Activated CD4-positive, alpha-beta T cell treated with anti-CD3 and anti-CD28 coated beads, Interleukin-2, amount 10 ng/mL, durations not matched to agents 7 days and 5 days (primary cell): Measurements from ENCODE around the gene ITGAV. TPM values are rescaled to one million over a fixed set of nuclear protein-coding genes. Genes with fewer than 3 reads are reported as not detected.

ENCODE experiments used
- CTCF ChIA-PET: fragments of 350-600 bp; sonication (Branson Sonifier 250); formaldehyde crosslinking; loops from one replicate; lab custom pipeline; 2021; ENCODE audit warnings: antibody characterized with exemption; lab: Charles Lee
- POLR2A ChIA-PET: fragments of 350-600 bp; sonication (Branson Sonifier 250); formaldehyde crosslinking; loops from one replicate; lab custom pipeline; 2021; ENCODE audit warnings: antibody characterized with exemption; lab: Charles Lee
- DNase-seq: peaks from one replicate; pipeline ENCODE4 v3.0.0-alpha.2; 2020
- H3K27ac Mint-ChIP-seq: one replicate; pipeline ENCODE4 v1.8.0; 2021; ENCODE audit warnings: mild to moderate bottlenecking, moderate library complexity, mixed read lengths
- H3K27me3 Mint-ChIP-seq: one replicate; pipeline ENCODE4 v1.8.0; 2021; ENCODE audit warnings: mixed read lengths
- H3K36me3 Mint-ChIP-seq: one replicate; pipeline ENCODE4 v1.8.0; 2021; ENCODE audit warnings: low read depth, mixed read lengths
- H3K4me1 Mint-ChIP-seq: one replicate; pipeline ENCODE4 v1.8.0; 2021; ENCODE audit warnings: mixed read lengths
- H3K4me3 Mint-ChIP-seq: one replicate; pipeline ENCODE4 v1.8.0; 2021; ENCODE audit warnings: mild to moderate bottlenecking, moderate library complexity, mixed read lengths
- H3K9me3 Mint-ChIP-seq: one replicate; pipeline ENCODE4 v1.8.0; 2021; ENCODE audit warnings: mixed read lengths
- total RNA-seq, 2 experiments: library from RNA; stranded (reverse); gene quantifications; one replicate each; pipeline ENCODE4 v1.2.3, GENCODE V29; 2021

ITGAV gene
- total RNA-seq, 2 experiments from 2014 or later, result 6.5 to 7.0 TPM

DNA sequence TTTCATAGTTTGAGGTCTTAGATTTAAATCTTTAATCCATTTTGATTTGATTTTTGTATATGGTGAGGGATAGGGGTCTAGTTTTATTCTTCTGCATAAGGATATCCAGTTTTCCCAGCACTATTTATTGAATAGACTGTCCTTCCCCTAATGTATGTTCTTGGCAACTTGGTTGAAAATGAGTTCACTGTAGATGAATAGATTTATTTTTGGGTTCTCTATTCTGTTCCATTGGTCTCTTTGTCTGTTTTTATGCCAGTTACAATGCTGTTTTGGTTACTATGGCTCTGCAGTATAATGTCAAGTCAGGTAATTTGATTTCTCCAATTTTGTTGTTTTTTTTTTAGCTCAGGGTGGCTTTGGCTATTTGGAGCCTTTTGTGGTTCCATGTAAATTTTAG, 109.9 kb downstream of the ITGAV start:
- Mint-ChIP-seq H3K4me3 (no peak overlapping the region), H3K9me3 (no peaks in the 10 kb centered on the region), H3K27ac (no peak overlapping the region), H3K4me1 (peaks cover 5% of the 10 kb centered on the region), H3K36me3 (no peaks in the 10 kb centered on the region), H3K27me3 (peaks cover 48% of the 10 kb centered on the region)
- POLR2A ChIA-PET, result no interaction called here
- no peak for DNase-seq
- CTCF ChIA-PET, result no interaction called here

DNA sequence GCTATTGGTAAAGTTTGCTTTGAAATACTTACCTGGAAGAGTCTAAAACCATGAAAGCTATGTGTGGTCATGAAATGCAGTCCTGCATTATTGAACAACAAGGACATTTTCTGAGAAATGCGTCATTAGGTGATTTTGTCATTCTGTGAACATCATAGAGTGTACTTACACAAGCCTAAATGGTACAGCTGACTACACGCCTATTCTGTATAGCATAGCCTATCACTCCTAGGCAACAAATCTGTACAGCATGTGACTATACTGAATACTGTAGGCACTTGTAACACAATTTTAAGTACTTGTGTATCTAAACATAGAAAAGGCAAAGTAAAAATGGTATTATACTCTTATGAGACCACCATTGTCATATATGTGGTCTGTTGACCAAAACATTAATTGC, 112.2 kb downstream of the ITGAV start:
- Mint-ChIP-seq H3K4me3 (no peak overlapping the region), H3K36me3 (no peaks in the 10 kb centered on the region), H3K27ac (no peak overlapping the region), H3K9me3 (no peaks in the 10 kb centered on the region), H3K27me3 (peaks cover 30% of the 10 kb centered on the region), H3K4me1 (no peaks in the 10 kb centered on the region)
- ChIA-PET POLR2A (no interaction called here), CTCF (no interaction called here)
- DNase-seq, result no peak

DNA sequence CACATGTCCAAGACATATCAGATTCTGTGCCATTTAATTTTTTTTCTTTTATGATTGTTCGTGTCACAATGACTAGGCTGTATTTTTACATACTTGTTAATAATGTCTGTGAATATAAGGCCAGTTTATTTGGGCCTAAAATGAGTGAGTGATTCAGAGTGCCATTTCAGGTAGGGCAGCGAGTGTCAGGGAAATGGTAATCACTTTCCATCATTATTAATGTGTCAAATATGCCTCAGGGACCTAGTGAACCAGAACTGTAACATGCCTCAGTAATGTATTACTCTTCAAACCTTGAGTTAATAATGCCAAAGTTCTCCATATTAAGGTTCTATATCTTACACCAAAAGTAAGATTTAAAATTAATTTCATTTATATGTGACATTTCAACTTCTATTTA, 112.6 kb downstream of the ITGAV start:
- H3K9me3 Mint-ChIP-seq, result no peaks in the 10 kb centered on the region
- H3K27ac Mint-ChIP-seq, result no peak overlapping the region
- no peaks in the 10 kb centered on the region for H3K4me1 Mint-ChIP-seq
- peaks cover 27% of the 10 kb centered on the region for H3K27me3 Mint-ChIP-seq
- DNase-seq, result no peak
- CTCF ChIA-PET, result no interaction called here
- H3K4me3 Mint-ChIP-seq, result no peak overlapping the region
- no peaks in the 10 kb centered on the region for H3K36me3 Mint-ChIP-seq
- POLR2A ChIA-PET, result no interaction called here

DNA sequence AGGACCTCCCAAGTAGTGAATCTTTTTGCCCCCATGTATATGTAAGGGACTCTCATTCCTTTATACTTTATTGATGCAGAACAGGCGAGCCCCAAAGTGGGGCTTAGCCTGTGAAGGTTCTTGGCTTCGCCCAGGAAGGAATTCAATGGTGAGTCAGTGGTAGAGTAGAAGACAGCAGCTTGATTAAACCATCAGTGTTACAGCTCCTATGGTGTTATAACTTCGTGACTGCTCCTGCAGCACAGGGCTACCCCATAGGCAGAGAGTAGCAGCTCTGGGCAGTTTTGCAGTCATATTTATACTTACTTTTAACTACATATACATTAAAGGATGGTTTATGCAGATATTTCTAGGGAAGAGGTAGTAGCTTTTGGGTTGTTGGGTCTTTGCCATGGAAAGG, 115.0 kb downstream of the ITGAV start:
- DNase-seq, result no peak
- Mint-ChIP-seq H3K27ac (no peak overlapping the region), H3K4me3 (no peak overlapping the region), H3K27me3 (peaks cover 14% of the 10 kb centered on the region), H3K36me3 (no peaks in the 10 kb centered on the region), H3K9me3 (no peaks in the 10 kb centered on the region), H3K4me1 (no peaks in the 10 kb centered on the region)
- POLR2A ChIA-PET, result no interaction called here
- CTCF ChIA-PET, result no interaction called here

DNA sequence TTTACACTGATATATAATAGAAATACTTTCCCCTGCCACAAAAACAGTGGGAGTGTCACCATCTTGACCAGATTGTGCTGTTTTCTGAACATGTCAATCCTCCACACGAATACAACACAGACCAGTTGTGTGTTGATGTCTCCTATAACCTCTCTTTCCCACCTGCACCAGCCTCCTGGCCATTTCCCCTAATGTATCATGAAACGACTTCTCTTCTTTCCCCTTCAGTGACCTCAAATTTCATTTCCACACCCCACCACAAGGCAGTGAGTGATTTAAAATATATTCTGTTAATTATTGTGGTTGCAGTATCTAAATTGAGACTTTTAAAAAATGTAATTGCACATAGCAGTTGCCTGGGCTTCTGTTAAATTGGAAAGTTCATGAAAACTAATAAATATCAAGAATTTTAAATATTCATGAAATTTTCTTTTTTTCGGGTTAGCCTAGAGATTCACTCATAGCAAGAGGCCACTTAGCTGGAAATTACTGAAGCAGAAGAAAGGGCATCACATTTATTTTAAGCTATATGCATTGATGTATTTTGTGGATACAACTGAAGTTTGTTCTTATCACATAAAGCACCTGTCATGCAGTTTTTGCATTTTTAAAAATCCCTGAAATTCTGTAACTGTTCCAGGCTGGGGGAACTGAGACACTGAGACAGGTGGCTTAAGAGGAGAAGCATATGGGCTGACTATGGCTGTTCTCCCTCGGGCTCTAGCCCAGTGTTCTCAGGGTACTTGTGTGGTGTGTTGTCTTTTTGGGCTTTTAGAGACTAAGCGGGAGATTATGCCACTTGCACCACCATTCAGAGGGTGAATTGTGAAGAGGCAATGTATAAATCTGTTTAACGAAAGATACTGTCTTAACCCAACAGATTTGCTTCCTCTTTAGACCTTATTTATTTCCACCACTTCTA, 119.9 kb downstream of the ITGAV start:
- Mint-ChIP-seq H3K4me3 (no peak overlapping the region), H3K36me3 (no peaks in the 10 kb centered on the region), H3K27ac (no peak overlapping the region), H3K4me1 (no peaks in the 10 kb centered on the region), H3K9me3 (no peaks in the 10 kb centered on the region), H3K27me3 (peaks cover 4% of the 10 kb centered on the region)
- DNase-seq, result no peak
- ChIA-PET POLR2A (no interaction called here), CTCF (no interaction called here)

DNA sequence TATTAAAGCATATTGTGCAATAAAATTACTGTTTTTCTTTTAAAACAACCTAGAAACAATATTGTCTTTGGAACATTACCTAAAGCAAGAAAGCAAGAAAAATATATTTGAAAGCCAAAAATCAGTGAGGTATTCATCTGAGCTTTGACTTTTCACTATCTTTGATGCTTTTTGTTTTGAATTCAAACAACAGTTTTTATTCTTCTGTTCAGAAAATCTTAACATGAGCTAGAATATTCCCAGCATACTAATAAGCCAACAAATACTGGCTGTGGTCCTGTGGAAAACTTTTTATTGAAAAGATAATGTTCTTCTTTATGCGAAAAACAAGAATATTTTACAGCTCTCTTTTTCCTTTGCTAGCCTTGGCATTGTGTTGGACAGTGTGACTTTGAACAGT, 123.8 kb downstream of the ITGAV start:
- no peaks in the 10 kb centered on the region for H3K9me3 Mint-ChIP-seq
- H3K36me3 Mint-ChIP-seq, result no peaks in the 10 kb centered on the region
- H3K4me3 Mint-ChIP-seq, result no peak overlapping the region
- POLR2A ChIA-PET, result no interaction called here
- CTCF ChIA-PET, result no interaction called here
- H3K27me3 Mint-ChIP-seq, result no peaks in the 10 kb centered on the region
- DNase-seq, result no peak
- H3K27ac Mint-ChIP-seq, result no peak overlapping the region
- H3K4me1 Mint-ChIP-seq, result no peaks in the 10 kb centered on the region

DNA sequence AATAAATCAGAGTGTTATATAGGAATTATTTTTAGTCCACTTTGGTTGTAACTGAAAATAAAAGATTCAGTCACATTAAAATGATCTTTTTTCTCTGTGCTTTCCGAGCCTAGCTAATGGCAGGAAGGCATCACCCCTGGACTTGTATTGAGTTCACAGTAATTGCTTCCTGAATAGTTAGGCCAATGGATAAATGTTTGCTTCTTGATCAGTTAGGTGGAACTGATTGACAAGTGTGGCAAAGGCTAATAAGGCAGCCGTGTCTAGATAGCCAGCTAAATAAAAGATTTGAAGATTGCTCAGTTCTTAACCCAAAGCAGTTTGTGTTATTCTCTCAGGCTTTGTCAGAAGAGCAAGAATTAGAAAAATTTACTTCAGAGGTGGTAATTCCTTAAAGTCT, 124.8 kb downstream of the ITGAV start:
- Mint-ChIP-seq H3K27ac (no peak overlapping the region), H3K4me1 (no peaks in the 10 kb centered on the region), H3K36me3 (no peaks in the 10 kb centered on the region), H3K9me3 (no peaks in the 10 kb centered on the region), H3K4me3 (no peak overlapping the region), H3K27me3 (no peaks in the 10 kb centered on the region)
- POLR2A ChIA-PET, result no interaction called here
- no peak for DNase-seq
- CTCF ChIA-PET, result no interaction called here

DNA sequence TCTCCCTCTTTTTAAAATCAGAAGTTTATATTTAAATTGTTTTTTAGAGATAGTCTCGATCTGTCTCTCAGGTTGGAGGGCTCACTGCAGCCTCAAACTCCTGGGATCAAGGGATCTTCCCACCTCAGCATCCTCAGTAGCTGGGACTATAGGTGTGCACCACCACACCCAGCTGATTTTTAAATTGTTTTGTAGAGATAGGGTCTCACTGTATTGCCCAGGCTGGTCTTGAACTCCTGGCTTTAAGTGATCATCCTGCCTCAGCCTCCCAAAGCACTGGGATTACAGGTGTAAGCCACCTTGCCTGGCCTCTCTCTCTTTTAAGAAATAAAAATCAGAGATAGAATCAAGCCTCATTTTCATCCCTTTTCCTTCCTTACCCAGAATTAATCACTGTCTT, 126.1 kb downstream of the ITGAV start:
- Mint-ChIP-seq H3K27ac (no peak overlapping the region), H3K9me3 (no peaks in the 10 kb centered on the region), H3K27me3 (no peaks in the 10 kb centered on the region), H3K4me1 (no peaks in the 10 kb centered on the region), H3K36me3 (no peaks in the 10 kb centered on the region), H3K4me3 (no peak overlapping the region)
- POLR2A ChIA-PET, result no interaction called here
- no peak for DNase-seq
- CTCF ChIA-PET, result no interaction called here

DNA sequence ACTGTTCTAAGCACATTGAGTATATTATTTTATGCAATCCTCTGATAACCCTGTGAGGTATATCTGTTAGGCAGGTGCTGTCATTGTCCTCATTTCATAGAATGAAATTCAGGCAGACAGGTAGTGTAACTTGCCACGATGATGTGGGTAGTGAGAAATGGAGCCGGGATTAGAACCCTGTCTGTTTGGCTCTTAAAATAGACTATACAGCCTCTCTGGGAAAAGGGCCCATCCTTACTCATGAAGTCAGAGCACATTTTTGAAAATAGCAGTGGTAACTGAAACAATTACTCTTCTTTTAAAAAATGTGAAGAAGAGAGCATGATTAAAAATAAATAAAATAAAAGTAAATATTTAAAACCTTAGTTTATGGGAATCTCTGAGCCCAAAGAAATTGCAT, 127.0 kb downstream of the ITGAV start:
- H3K9me3 Mint-ChIP-seq, result no peaks in the 10 kb centered on the region
- POLR2A ChIA-PET, result no interaction called here
- no peak overlapping the region for H3K4me3 Mint-ChIP-seq
- CTCF ChIA-PET, result no interaction called here
- no peaks in the 10 kb centered on the region for H3K36me3 Mint-ChIP-seq
- no peak overlapping the region for H3K27ac Mint-ChIP-seq
- no peaks in the 10 kb centered on the region for H3K27me3 Mint-ChIP-seq
- DNase-seq, result no peak
- no peaks in the 10 kb centered on the region for H3K4me1 Mint-ChIP-seq

DNA sequence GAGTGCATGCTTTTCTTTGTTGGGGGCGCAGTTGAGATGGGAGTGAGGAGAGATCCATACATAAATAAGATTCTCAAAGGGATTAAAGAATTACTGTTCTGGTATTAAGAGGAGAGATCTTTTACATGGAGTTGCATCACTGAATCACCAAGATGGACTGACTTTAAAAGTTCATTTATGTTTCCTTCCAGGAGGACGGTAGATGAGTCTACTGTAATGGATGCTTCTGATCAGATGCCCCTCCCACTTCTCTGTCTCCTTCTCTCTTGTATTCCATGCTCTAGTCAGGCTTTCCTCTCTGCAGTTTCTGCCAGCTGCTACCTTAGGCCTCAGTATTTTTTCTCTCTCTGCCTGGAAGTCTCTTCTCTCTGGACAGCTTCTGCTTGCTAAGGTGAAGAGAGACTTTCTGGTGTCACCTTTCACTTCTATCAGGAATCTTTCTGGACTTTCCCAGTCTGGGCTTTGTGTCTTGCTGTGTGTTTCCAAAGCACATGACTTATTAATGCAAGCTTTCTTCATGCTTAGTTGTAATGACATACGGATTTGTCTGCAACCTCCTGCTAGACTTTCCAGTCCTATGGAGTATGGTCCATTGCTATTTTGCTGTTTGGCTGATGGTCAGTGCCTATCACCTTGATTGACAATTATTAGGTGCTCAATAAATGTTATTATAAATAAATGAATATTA, 127.6 kb downstream of the ITGAV start:
- Mint-ChIP-seq H3K4me1 (no peaks in the 10 kb centered on the region), H3K27me3 (no peaks in the 10 kb centered on the region), H3K4me3 (no peak overlapping the region), H3K36me3 (no peaks in the 10 kb centered on the region), H3K27ac (no peak overlapping the region), H3K9me3 (no peaks in the 10 kb centered on the region)
- ChIA-PET CTCF (no interaction called here), POLR2A (no interaction called here)
- DNase-seq, result no peak

DNA sequence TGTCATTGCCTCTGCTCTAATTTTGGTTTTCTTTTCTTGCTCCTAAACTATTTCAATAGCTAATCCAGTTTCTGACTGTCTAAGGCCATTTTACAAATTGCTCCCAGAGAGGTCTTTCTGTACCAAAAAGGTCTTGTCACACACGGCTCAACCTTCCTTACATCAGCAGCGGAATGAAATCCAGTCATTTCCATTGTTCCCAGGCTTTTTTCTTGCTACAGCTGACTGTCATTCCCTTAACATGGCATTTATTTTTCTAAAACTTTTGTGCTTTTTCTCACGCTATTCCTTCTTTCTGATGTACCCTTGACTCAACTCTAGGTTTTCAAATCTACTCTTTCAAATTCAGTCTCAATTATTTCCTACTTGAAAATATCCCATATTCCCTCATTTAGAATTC, 128.3 kb downstream of the ITGAV start:
- Mint-ChIP-seq H3K27me3 (no peaks in the 10 kb centered on the region), H3K9me3 (no peaks in the 10 kb centered on the region), H3K4me1 (no peaks in the 10 kb centered on the region), H3K27ac (no peak overlapping the region), H3K36me3 (no peaks in the 10 kb centered on the region), H3K4me3 (no peak overlapping the region)
- POLR2A ChIA-PET, result no interaction called here
- CTCF ChIA-PET, result no interaction called here
- DNase-seq, result no peak

DNA sequence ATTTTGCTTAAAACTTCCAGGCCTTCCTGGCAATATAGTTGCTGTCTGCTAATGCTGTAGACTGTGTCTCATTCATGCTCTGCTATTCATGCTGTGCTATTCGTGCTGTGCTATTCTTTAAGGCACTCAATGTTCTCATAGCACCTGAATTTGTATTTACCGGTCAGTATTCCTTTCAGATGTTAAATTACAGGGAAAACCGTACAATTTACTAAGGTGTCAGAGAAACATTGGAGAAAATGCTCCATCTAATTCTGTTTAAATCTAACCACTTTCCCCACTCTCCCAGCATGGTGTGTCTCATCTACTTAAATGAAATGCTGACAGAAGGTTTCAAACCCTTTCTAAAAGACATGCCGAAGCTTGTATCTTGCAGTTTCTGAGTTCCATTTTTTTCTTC, 129.0 kb downstream of the ITGAV start:
- Mint-ChIP-seq H3K9me3 (no peaks in the 10 kb centered on the region), H3K4me1 (no peaks in the 10 kb centered on the region), H3K4me3 (no peak overlapping the region), H3K36me3 (no peaks in the 10 kb centered on the region), H3K27me3 (no peaks in the 10 kb centered on the region), H3K27ac (no peak overlapping the region)
- no peak for DNase-seq
- CTCF ChIA-PET, result no interaction called here
- POLR2A ChIA-PET, result no interaction called here

DNA sequence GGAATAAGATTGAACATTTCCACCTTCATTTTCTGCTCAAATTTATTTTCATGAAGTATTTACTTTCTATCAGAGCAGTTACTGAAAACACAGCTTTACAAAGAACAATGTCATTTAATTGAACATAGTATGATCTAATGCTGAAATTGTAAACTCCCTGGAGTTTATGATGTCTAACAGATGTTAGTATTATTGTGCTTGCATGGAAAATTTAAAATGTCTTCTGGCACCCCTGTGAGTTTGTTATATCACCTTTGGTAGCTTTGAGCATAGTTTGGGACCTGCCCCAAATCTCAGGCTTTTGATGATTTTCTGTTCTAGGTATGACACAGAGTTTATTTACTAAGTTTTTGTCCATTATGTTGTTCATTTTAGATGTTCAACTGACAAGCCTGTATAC, 132.1 kb downstream of the ITGAV start:
- Mint-ChIP-seq H3K27me3 (no peaks in the 10 kb centered on the region), H3K36me3 (no peaks in the 10 kb centered on the region), H3K9me3 (no peaks in the 10 kb centered on the region), H3K4me3 (no peak overlapping the region), H3K4me1 (no peaks in the 10 kb centered on the region), H3K27ac (no peak overlapping the region)
- DNase-seq, result no peak
- CTCF ChIA-PET, result no interaction called here
- POLR2A ChIA-PET, result no interaction called here
